Endodermal cell (in vitro differentiated cells): ENCODE data around the gene NHERF1. TPM values are rescaled to one million over a fixed set of nuclear protein-coding genes. Genes with fewer than 3 reads are reported as not detected.

Experiments used
- DNase-seq: peaks from one replicate; pipeline ENCODE4 v3.0.0-alpha.2; 2017
- H3K27ac ChIP-seq: 2 replicates; pipeline ENCODE4 v1.5.1; 2013; ENCODE audit warnings: mild to moderate bottlenecking, low read depth, low read length, moderate library complexity
- H3K27me3 ChIP-seq: 2 replicates; pipeline ENCODE4 v1.6.1; 2013; ENCODE audit warnings: mild to moderate bottlenecking, low read length, moderate library complexity; ENCODE audit not compliant: insufficient read depth, control insufficient read depth, poor library complexity, severe bottlenecking
- H3K36me3 ChIP-seq: 2 replicates; pipeline ENCODE4 v1.7.0; 2013; ENCODE audit warnings: mild to moderate bottlenecking, low read length, moderate library complexity; ENCODE audit not compliant: control insufficient read depth, insufficient read depth
- H3K4me1 ChIP-seq: one replicate; pipeline ENCODE4 v1.7.0; 2013; ENCODE audit warnings: low read length; ENCODE audit not compliant: control insufficient read depth, insufficient read depth
- H3K4me3 ChIP-seq: 2 replicates; pipeline ENCODE4 v1.5.1; 2013; ENCODE audit warnings: mild to moderate bottlenecking, low read length, moderate library complexity
- H3K9ac ChIP-seq: 2 replicates; pipeline ENCODE4 v1.6.1; 2013; ENCODE audit warnings: mild to moderate bottlenecking, low read length, moderate library complexity; ENCODE audit not compliant: poor library complexity, severe bottlenecking; ENCODE audit errors: extremely low read depth
- H3K9me3 ChIP-seq: 2 replicates; pipeline ENCODE4 v1.6.1; 2013; ENCODE audit warnings: mild to moderate bottlenecking, low read length, moderate library complexity; ENCODE audit not compliant: control insufficient read depth
- H3K27ac Mint-ChIP-seq: 2 replicates; pipeline ENCODE4 v1.8.0; 2020; ENCODE audit warnings: mixed read lengths
- H3K27me3 Mint-ChIP-seq: 2 replicates; pipeline ENCODE4 v1.8.0; 2021; ENCODE audit warnings: mild to moderate bottlenecking, mixed read lengths; ENCODE audit not compliant: insufficient read depth
- H3K36me3 Mint-ChIP-seq: 2 replicates; pipeline ENCODE4 v1.8.0; 2020; ENCODE audit warnings: low read depth, mixed read lengths
- H3K4me1 Mint-ChIP-seq: 2 replicates; pipeline ENCODE4 v1.8.0; 2020; ENCODE audit warnings: mixed read lengths
- H3K4me3 Mint-ChIP-seq: 2 replicates; pipeline ENCODE4 v1.8.0; 2020; ENCODE audit warnings: mild to moderate bottlenecking, moderate library complexity, mixed read lengths
- H3K9me3 Mint-ChIP-seq: 2 replicates; pipeline ENCODE4 v1.8.0; 2020; ENCODE audit warnings: mild to moderate bottlenecking, mixed read lengths
- CTCF ChIP-seq: fragments of 200-600 bp; sonication (generic); conservative IDR thresholded peaks from 2 replicates; pipeline ENCODE4 v1.5.0; 2021; ENCODE audit warnings: antibody characterized with exemption, mild to moderate bottlenecking
- WGBS, 2 experiments: methylation state at CpG; one replicate each; pipeline versions ENCODE4 v1.1.5 to v1.1.7; 2013; ENCODE audit warnings: missing lambda C conversion rate in 2 of 2, mixed read lengths in 1 of 2; ENCODE audit not compliant: insufficient coverage in 1 of 2, insufficient read length in 1 of 2; 5-methylcytosine and 5-hydroxymethylcytosine counted together
- total RNA-seq, 2 donors: library from RNA; stranded (reverse); fragmentation: NEBNext Ultra II Directional in 1 of 2; extraction: Animal tissue kit (Norgen Biotek cat#: 25700) in 1 of 2; gene quantifications; 2 replicates in 1 of 2; 3 replicates in 1 of 2; pipeline ENCODE4 v1.2.1, GENCODE V29; 2021

The NHERF1 gene
- total RNA-seq, 2 donors from 2014 or later = 116 to 138 TPM

DNA sequence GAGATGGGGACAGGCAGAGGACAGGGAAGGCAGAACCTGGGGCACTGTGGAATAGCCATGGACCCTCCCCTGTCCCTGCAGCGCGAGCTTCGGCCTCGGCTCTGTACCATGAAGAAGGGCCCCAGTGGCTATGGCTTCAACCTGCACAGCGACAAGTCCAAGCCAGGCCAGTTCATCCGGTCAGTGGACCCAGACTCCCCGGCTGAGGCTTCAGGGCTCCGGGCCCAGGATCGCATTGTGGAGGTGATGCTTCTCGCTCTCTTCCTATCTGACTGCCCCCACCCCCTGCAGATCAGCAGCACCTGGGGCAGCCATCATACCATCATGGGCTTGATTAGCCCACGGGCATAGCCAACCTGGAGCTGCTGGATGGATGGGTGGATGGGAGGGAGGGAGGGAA lies 13.5 kb downstream of the NHERF1 start:
- Histone ChIP-seq H3K36me3 (peaks cover 58% of the 10 kb centered on the region), H3K4me3 (no peak overlapping the region), H3K4me1 (peaks cover 34% of the 10 kb centered on the region), H3K27me3 (no peaks in the 10 kb centered on the region), H3K9ac (no peak overlapping the region), H3K9me3 (no peaks in the 10 kb centered on the region), H3K27ac (no peak overlapping the region)
- no peak overlapping the region for H3K4me3 Mint-ChIP-seq
- 99 to 100% methylated on average over 1 to 11 of the region's 11 CpGs for WGBS, 2 experiments
- DNase-seq = no peak
- no peaks in the 10 kb centered on the region for H3K9me3 Mint-ChIP-seq
- H3K4me1 Mint-ChIP-seq = peaks cover 36% of the 10 kb centered on the region
- TF ChIP-seq CTCF = no peak
- H3K27ac Mint-ChIP-seq = no peak overlapping the region
- peaks cover 20% of the 10 kb centered on the region for H3K36me3 Mint-ChIP-seq
- no peaks in the 10 kb centered on the region for H3K27me3 Mint-ChIP-seq

DNA sequence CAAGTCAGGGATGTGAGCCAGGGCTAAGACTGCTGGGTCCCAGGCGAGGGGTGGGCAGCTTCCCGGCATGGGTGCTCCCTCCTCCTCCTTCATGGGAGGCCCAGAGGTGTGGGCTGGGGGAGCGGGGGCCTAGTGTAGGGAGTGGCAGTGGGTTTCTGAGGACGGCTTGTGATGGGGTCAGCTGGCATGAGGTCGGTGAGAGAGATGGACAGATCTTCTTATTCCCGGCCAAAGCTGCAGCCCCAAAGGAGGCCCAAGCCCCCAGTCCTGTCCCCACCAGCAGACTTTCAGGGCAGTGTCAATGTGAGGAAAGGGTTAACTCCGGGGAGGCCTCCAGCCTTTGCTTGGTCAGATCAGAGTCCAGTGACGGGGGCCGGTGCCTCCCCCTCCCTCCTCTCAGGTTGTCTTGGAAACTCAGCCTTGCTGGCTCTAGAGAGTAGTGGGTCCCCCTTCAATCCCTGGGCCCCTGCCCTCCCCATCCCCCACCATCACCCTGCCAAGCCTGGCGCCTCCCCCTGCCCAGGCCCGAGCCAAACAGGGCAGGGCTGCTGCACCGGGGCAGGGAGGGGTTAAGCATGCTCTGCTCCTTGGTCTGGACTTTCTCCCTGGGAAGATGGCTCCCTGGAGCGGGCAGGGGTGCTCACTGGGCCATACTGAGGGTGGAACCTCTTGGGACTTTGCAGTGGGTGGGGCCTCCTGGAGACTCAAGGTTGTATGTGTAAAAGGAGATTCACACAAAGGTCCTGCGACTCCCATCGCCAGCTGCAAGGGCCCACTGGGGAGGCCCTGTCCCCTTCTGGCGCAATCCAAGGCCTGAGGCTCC lies 15.3 kb downstream of the NHERF1 start:
- TF ChIP-seq CTCF = no peak
- no peak for DNase-seq
- no peak overlapping the region for H3K4me3 ChIP-seq
- Mint-ChIP-seq H3K4me3 (no peak overlapping the region), H3K27ac (no peak overlapping the region), H3K4me1 (peaks cover 32% of the 10 kb centered on the region), H3K9me3 (no peaks in the 10 kb centered on the region), H3K27me3 (no peaks in the 10 kb centered on the region), H3K36me3 (peaks cover 25% of the 10 kb centered on the region)
- H3K27me3 ChIP-seq = no peaks in the 10 kb centered on the region
- peak overlapping the region; percentile 75 for H3K27ac ChIP-seq
- 70 to 81% methylated on average over 2 to 16 of the region's 16 CpGs for WGBS, 2 experiments
- H3K36me3 ChIP-seq = peaks cover 68% of the 10 kb centered on the region
- peaks cover 23% of the 10 kb centered on the region for H3K4me1 ChIP-seq
- H3K9me3 ChIP-seq = no peaks in the 10 kb centered on the region
- no peak overlapping the region for H3K9ac ChIP-seq

DNA sequence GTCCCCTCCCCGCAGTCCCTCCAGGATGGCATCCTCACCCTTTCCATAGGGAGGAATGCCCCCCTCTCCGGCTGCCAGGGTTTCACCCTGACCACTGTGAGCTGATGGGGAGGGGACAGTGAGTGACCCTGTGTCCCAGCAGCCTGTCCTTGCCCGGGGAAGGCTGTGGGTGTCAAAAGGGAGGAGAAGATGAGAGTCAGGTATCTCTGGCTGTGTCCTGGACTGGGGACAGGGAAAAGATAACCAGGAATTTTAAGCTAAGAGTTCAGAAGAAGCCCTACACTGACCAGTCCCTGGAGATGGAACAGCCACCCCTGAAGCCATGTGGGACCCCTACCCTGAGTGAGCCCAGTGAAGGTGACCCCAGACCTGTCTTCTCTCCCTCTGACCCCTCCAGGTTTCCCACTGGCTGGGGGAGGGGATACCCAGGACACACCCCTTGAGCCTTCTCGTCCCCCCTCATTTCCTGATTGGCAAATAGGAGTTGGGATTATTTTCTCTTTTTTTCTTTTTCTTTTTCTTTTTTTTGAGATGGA lies 16.4 kb downstream of the NHERF1 start:
- Mint-ChIP-seq H3K27ac (no peak overlapping the region), H3K27me3 (no peaks in the 10 kb centered on the region), H3K4me1 (peaks cover 25% of the 10 kb centered on the region), H3K36me3 (peaks cover 33% of the 10 kb centered on the region), H3K9me3 (no peaks in the 10 kb centered on the region), H3K4me3 (no peak overlapping the region)
- WGBS, 2 experiments = 80 to 88% methylated on average over 1 to 3 of the region's 4 CpGs
- no peak overlapping the region for H3K4me3 ChIP-seq
- no peak for TF ChIP-seq CTCF
- H3K9ac ChIP-seq = no peak overlapping the region
- no peaks in the 10 kb centered on the region for H3K9me3 ChIP-seq
- H3K27ac ChIP-seq = no peak overlapping the region
- H3K27me3 ChIP-seq = no peaks in the 10 kb centered on the region
- peaks cover 78% of the 10 kb centered on the region for H3K36me3 ChIP-seq
- H3K4me1 ChIP-seq = peaks cover 13% of the 10 kb centered on the region
- DNase-seq = no peak
